ENCODE measurements around the gene FAM149B1.
"Not testable (repeated sequence)": the region's sequence is repeated elsewhere in the genome, so short reads cannot be mapped to it uniquely, and the experiment has no call there.

FAM149B1 gene

GRCh38 chr10:73233883-73234282 is 66.0 kb downstream of the FAM149B1 start:
- no peak for DNase-seq (ENCODE audit: low read depth in 2 of 2)

- DNase-seq (ENCODE audit: low read depth in 2 of 2) = no peak
Measured at GRCh38 chr10:73234695-73235094, 66.8 kb downstream of the FAM149B1 start.

- no peak for DNase-seq (ENCODE audit: low read depth in 2 of 2)
Measured at GRCh38 chr10:73238990-73239566, 71.2 kb downstream of the FAM149B1 start.

DNA sequence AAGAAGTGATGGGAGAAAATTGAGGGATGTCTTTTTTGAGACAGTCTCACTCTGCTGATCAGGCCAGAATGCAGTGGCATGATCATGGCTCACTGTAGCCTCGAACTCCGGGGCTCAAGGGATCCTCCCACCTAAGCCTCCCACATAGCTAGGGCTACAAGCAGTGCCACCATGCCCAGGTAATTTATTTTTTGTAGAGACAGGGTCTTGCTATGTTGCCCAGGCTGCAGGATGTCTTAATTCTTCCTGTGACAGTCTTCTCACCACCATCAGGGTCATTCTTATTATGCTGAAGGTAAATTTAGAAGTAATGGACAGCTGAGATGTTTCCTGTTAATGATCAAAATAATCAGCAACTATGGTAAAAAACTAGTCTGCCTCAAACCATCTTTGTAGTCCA is 72.0 kb downstream of the FAM149B1 start:
- DNase-seq (ENCODE audit: low read depth in 2 of 2) = no peak

GRCh38 chr10:73244866-73245477 is 77.1 kb downstream of the FAM149B1 start:
- no peak for DNase-seq (ENCODE audit: low read depth in 2 of 2)

DNA sequence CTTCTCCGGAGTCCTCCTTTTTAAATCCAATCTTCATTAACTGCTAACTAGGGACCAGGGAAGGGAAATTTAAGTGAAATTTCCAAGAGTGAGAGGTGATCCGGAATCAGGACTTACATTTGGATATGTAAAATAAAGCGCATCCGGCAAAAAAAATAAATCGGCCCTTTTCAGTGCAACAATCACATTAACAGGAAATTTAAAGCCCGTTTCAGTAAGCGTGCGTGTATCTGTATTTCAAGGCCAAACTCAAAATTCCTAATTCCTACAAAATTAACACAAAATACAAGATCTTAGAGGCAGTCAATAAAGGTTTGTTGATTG is 78.4 kb downstream of the FAM149B1 start:
- no peak for DNase-seq (ENCODE audit: low read depth in 2 of 2)

DNA sequence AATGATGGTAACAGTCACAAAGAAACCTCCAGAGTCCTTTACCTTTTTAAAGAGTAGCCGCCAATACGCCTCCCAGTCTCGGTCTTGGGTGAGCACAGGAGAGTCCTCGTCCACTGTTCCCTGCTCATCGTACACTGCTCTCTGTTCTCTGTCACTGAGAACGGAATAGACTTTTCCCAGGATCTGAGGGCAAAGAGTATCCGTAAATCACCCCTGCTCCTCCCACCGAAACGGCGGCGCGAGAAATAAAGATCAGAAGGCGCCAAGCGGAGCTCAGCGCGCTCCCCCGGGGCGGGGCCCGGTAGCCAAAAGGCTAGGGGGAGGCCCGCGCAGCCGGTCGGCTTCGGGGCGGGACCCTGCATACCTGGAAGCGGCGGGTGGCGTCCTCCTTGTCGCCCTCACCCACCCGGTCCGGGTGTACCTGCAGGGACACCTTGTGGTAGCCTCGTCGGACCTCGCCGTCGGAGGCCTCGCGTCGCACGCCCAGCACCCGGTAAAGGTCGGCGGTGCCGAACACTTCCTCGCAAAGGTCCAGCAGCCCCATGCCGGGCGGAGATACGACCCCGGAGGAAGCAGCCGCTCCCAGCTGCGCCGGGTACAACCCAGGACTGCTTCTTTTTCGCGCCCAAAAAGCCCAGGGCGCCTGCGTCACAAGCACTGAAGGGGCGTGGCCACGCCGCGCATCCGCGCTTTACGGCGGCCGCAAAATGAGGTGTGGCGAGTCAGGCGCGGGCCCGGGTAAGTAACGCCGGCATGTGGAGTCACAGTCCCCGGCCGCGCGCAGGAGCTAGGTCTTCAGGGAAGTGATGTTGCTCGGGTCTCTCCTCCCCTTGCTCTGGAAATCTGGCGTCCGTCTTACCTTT is 79.0 kb downstream of the FAM149B1 start, which contains the start of gene DNAJC9:
DNAJC9 (minus strand) TSS at position 610 of the 863 bp plus-strand sequence; CDS start at position 544, 66 bp downstream.
- DNase-seq (ENCODE audit: low read depth in 2 of 2) = peak; percentile 91 to 93

GRCh38 chr10:73247509-73248258 is 79.8 kb downstream of the FAM149B1 start:
- DNase-seq (ENCODE audit: low read depth in 2 of 2) = no peak

- DNase-seq (ENCODE audit: low read depth in 2 of 2) = no peak
Measured at GRCh38 chr10:73248259-73248724, 80.4 kb downstream of the FAM149B1 start.

DNA sequence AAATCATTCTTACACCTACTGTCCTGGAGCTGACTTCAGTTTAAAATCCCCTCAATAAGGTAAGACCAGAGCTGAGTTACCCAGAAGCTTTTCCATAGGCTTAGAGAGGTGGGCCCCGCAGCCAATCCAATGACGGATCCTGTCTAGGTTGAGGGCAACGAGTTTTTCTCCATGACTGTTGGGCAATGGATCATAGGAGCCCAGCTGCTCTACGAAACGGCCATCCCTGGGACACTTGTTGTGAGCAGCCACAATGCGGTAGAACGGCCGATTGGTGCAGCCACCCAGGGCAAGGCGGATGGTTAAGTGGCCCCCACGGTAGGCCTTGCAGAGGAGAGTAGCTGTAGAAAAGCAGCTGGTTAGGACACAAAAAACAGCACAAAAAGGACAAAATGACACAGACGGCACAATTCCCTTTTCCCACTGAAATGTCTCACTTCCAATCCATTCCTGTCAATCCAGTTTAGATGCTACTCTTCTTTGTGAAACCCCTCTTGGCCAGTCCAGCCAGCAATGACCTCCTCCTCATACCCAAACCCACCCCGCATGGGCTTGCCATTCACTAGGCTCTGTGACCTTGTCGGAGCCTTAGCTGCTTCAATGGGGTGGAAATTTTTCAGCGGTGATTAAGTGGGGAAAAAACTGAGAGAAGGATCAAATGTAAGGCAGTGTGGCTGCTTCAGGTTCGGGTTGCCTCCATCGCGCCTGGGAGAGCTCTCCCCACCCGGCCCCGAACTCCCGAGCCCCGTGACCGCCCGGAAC is 83.9 kb downstream of the FAM149B1 start:
- no peak for DNase-seq (ENCODE audit: low read depth in 2 of 2)

- peak; percentile 82 to 83 for DNase-seq (ENCODE audit: low read depth in 2 of 2)
Measured at GRCh38 chr10:73252445-73253224, 84.7 kb downstream of the FAM149B1 start, which contains the start of gene MRPS16. MRPS16 (minus strand) TSS chr10:73252644; CDS start chr10:73252482, 162 bp downstream.

DNA sequence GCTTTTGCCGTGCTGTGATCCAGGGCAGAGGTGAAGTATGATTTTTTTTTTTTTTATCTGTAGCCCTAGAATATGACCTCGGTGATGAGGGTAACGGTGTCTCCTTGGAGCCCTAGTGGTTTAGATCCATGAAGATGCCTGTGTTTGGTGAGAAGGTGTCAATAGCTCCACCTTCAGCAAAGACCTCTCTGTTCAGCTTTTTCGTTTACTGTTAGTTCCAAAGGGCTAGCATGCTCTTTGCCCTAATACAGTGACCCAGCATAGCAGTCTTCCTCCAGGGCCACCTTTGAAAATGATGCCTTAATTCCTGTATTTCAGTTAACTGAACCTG is 85.3 kb downstream of the FAM149B1 start:
- DNase-seq (ENCODE audit: low read depth in 2 of 2) = no peak

DNA sequence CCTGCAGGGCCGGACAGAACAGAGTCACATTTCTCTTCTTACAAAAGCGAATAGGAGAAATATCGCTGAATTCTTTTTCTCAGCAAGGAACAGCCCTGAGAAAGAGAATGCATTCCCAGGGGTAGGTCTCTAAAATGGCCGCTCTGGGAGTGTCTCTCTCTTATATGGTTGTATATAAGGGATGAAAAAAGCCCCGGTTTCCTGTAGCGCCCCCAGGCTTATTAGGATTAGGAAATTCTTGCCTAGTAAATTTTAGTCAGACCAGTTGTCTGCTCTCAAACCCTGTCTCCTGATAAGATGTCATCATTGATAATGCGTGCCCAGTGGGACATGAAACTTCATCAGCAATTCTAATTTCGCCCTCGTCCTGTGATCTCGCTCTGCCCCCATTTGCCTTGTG is 90.7 kb downstream of the FAM149B1 start:
- DNase-seq (ENCODE audit: low read depth in 2 of 2) = not testable (repeated sequence)

DNA sequence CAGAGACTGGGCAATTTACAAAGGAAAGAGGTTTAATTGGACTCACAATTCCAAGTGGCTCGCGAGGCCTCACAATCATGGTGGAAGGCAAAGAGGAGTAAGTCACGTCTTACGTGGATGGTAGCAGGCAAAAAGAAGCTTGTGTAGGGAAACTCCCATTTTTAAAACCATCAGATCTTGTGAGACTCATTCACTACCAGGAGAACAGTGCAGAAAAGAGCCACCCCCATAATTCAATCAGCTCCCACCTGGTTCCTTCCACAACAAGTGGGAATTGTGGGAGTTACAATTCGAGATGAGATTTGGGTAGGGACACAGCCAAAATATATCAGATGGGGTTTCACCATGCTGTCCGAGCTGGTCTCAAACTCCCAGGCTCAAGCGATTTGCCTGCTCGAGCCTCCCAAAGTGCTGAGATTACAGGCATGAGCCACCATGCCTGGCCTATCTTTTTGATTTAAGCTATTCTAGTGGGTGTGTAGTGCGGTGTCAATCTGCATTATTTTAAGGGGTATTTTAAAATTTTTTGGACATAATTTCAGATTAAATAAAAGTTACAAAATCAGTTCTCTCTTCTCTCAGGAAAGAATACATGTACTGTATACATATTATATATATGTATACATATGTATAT is 93.6 kb downstream of the FAM149B1 start:
- DNase-seq (ENCODE audit: low read depth in 2 of 2) = no peak

- no peak for DNase-seq (ENCODE audit: low read depth in 2 of 2)
Measured at GRCh38 chr10:73262105-73262730, 94.3 kb downstream of the FAM149B1 start.

DNA sequence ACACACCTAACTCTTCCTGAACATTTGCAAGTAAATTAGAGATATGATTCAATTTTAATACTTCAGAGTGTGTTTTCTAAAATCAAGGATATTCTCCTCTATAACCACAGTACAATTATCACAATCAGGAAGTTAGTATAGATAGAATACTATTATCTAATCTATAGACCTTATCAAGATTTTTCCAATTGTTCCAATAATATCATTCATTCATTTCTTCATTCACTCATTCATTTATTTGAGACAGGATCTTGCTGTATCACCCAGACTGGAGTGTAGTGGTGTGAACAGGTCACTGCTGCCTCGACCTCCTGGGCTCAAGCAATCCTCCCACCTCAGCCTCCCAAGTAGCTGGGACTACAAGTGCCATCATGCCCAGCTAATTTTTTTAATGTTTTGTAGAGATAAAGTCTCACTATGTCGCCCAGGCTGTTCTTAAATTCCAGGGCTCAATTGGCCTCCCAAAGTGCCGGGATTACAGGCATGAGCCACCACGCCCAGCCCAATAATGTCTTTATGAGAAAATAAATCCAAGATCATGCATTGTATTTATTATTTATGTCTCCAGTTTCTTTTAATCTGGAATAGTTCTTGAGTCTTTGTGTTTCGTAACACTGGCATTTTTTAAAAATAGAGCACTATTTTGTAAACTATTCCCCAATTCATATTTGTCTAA is 95.1 kb downstream of the FAM149B1 start:
- no peak for DNase-seq (ENCODE audit: low read depth in 2 of 2)

DNA sequence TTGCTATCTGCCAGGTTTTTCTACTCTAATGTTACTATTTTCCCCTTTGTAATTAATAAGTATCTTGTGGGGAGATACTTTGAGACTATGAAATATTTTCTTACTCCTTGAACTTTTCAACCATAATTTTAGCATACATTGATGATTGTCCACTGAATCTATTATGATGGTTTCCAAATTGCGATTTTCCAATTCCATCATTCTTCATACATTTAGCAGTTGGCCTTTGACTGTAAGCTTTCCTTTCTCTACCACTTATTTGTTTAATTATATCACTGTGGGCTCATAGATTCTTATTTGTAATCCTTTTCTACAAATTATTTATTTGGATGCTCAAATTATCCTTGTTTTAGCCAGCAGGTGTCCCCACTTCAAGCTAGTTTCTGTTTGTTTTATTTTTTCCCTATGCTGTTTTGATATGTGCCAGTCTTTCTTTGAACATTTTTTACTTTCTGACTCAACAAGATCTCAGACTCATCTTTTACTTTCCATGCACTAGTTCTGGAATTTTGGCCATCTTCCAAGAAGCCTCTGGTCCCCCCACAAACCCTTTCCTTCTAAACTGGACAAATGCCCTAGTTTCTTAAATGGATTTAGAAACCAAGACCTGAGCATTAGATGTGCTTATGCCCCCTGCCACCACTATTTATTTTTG is 95.9 kb downstream of the FAM149B1 start:
- no peak for DNase-seq (ENCODE audit: low read depth in 2 of 2)

GRCh38 chr10:73264423-73264822 is 96.5 kb downstream of the FAM149B1 start:
- DNase-seq (ENCODE audit: low read depth in 2 of 2) = no peak
